Sigmoid colon (tissue), 4 donors: ENCODE measurements around the gene UNC5C.

Source experiments
- CTCF ChIP-seq, 4 experiments: fragments of 450-650 bp in 3 of 4; fragments of 200-600 bp in 1 of 4; IDR thresholded peaks; one replicate each; pipeline ENCODE4 v1.5.1; 2016 to 2019; ENCODE audit warnings: antibody characterized with exemption in 4 of 4, mild to moderate bottlenecking in 3 of 4, moderate library complexity in 2 of 4
- POLR2A ChIP-seq, 2 donors: fragments of 450-650 bp; IDR thresholded peaks; one replicate each; pipeline ENCODE4 v1.6.1; 2016; ENCODE audit warnings: antibody characterized with exemption in 2 of 2, mild to moderate bottlenecking in 2 of 2, moderate library complexity in 2 of 2
- POLR2AphosphoS5 ChIP-seq, 4 donors: sonication (generic); formaldehyde crosslinking; IDR thresholded peaks; one replicate each; pipeline ENCODE4 v1.6.1; 2017; ENCODE audit warnings: antibody characterized with exemption in 4 of 4

DNA sequence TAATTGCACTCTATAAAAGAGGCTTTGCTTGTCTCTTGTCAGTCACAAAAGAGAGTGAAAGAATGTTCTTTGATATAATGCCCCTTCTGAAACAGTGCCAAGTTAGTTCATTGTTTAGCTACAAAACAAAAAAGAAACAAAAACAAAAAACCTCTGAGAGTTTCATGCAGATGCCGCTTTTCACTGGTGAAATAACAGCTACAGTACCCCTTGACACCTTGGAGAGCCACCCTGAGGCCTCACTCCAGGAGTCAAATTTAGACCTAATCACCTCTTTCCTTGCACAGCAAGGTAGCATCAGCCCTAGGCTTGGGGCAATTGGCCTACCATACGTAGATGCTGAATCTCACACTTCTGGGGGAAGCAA is 185.2 kb downstream of the UNC5C start:
- TF ChIP-seq POLR2A (IDR thresholded peaks at IDR 0.05) (no peak), CTCF (IDR thresholded peaks at IDR 0.05) (no peak), POLR2AphosphoS5 (IDR thresholded peaks at IDR 0.05) (no peak)
